OCI-LY1 (cell line): ENCODE data around the gene SNTN.

Experiments used
- H2AFZ ChIP-seq: fragments of 200-600 bp; sonication (generic), shearing (Covaris generic); 2 replicates; pipeline ENCODE4 v1.6.0; 2014; ENCODE audit warnings: antibody characterized with exemption, mild to moderate bottlenecking, low read length
- H3F3A ChIP-seq: fragments of 200-600 bp; sonication (generic), shearing (Covaris generic); 2 replicates; pipeline ENCODE4 v1.6.0; 2014; ENCODE audit warnings: mild to moderate bottlenecking, antibody characterized with exemption, low read length, moderate library complexity; ENCODE audit not compliant: insufficient read depth
- H3K27ac ChIP-seq: fragments of 200-600 bp; sonication (generic); 2 replicates; pipeline ENCODE4 v1.5.1; 2014; ENCODE audit warnings: low read length, mixed run types, mild to moderate bottlenecking, low read depth; ENCODE audit not compliant: poor library complexity, severe bottlenecking
- H3K27me3 ChIP-seq: fragments of 200-600 bp; sonication (generic); 2 replicates; pipeline ENCODE4 v1.6.0; 2014; ENCODE audit warnings: antibody characterized with exemption, mild to moderate bottlenecking, low read length, moderate library complexity; ENCODE audit not compliant: insufficient read depth
- H3K36me3 ChIP-seq: fragments of 200-600 bp; sonication (generic); 2 replicates; pipeline ENCODE4 v1.6.1; 2014; ENCODE audit warnings: mild to moderate bottlenecking, antibody characterized with exemption, low read length, moderate library complexity, mixed read lengths; ENCODE audit not compliant: insufficient read depth
- H3K4me1 ChIP-seq: fragments of 200-600 bp; sonication (generic); 2 replicates; pipeline ENCODE4 v1.5.1; 2014; ENCODE audit warnings: mild to moderate bottlenecking, low read length, moderate library complexity; ENCODE audit not compliant: insufficient read depth, severe bottlenecking
- H3K4me2 ChIP-seq: fragments of 200-600 bp; sonication (generic), shearing (Covaris generic); 2 replicates; pipeline ENCODE4 v1.6.1; 2014; ENCODE audit warnings: low read length
- H3K4me3 ChIP-seq: fragments of 200-600 bp; sonication (generic); 2 replicates; pipeline ENCODE4 v1.5.1; 2014; ENCODE audit warnings: low read length, low read depth, mild to moderate bottlenecking, mixed read lengths; ENCODE audit not compliant: poor library complexity, severe bottlenecking
- H3K79me2 ChIP-seq: fragments of 200-600 bp; shearing (Covaris generic); 2 replicates; pipeline ENCODE4 v1.6.1; 2016; ENCODE audit warnings: mixed run types, low read length, mixed read lengths; ENCODE audit not compliant: insufficient read depth
- H3K9ac ChIP-seq: fragments of 200-600 bp; sonication (generic), shearing (Covaris generic); 2 replicates; pipeline ENCODE4 v1.6.1; 2014; ENCODE audit warnings: mild to moderate bottlenecking, low read length, mixed read lengths
- H3K9me2 ChIP-seq: fragments of 200-600 bp; sonication (generic), shearing (Covaris generic); 2 replicates; pipeline ENCODE4 v1.6.1; 2014; ENCODE audit warnings: low read depth, mild to moderate bottlenecking, low read length, mixed read lengths
- H3K9me3 ChIP-seq: fragments of 200-600 bp; shearing (Covaris generic); 2 replicates; pipeline ENCODE4 v1.6.1; 2014; ENCODE audit warnings: low read length, mixed read lengths
- H4K20me1 ChIP-seq: fragments of 200-600 bp; sonication (generic), shearing (Covaris generic); 2 replicates; pipeline ENCODE4 v1.6.0; 2016; ENCODE audit warnings: mild to moderate bottlenecking, low read length; ENCODE audit not compliant: insufficient read depth
- CTCF ChIP-seq: fragments of 200-600 bp; sonication (generic), shearing (Covaris generic); IDR thresholded peaks from 2 replicates; pipeline ENCODE4 v1.5.1; 2017; ENCODE audit warnings: mild to moderate bottlenecking, antibody characterized with exemption, low read length, moderate library complexity, mixed read lengths
- EZH2 ChIP-seq: fragments of 200-600 bp; sonication (generic), shearing (Covaris generic); IDR thresholded peaks from 2 replicates; pipeline ENCODE4 v1.8.0; 2017; ENCODE audit warnings: borderline replicate concordance, mixed run types, mild to moderate bottlenecking, antibody characterized with exemption, low read length, moderate library complexity, mixed read lengths

Gene SNTN

GRCh38 chr3:63654211-63654610 is 1.7 kb downstream of the SNTN start:
- Histone ChIP-seq H3F3A (no peaks in the 10 kb centered on the region), H2AFZ (no peak overlapping the region), H3K9me2 (no peaks in the 10 kb centered on the region), H3K79me2 (no peaks in the 10 kb centered on the region), H3K4me2 (no peak overlapping the region), H3K4me3 (no peak overlapping the region), H3K4me1 (no peaks in the 10 kb centered on the region), H3K36me3 (no peaks in the 10 kb centered on the region), H3K27ac (no peak overlapping the region), H3K27me3 (no peaks in the 10 kb centered on the region), H3K9ac (no peak overlapping the region), H3K9me3 (no peaks in the 10 kb centered on the region), H4K20me1 (no peaks in the 10 kb centered on the region)
- TF ChIP-seq EZH2 (no peak), CTCF (no peak)

- H3K27me3 ChIP-seq = no peaks in the 10 kb centered on the region
- no peaks in the 10 kb centered on the region for H3K9me2 ChIP-seq
- H3K4me1 ChIP-seq = no peaks in the 10 kb centered on the region
- H3K9ac ChIP-seq = no peak overlapping the region
- H3F3A ChIP-seq = no peaks in the 10 kb centered on the region
- no peaks in the 10 kb centered on the region for H4K20me1 ChIP-seq
- H3K79me2 ChIP-seq = no peaks in the 10 kb centered on the region
- no peak for TF ChIP-seq CTCF
- no peak for TF ChIP-seq EZH2
- no peak overlapping the region for H3K4me2 ChIP-seq
- no peak overlapping the region for H3K27ac ChIP-seq
- no peaks in the 10 kb centered on the region for H3K36me3 ChIP-seq
- H2AFZ ChIP-seq = no peak overlapping the region
- no peak overlapping the region for H3K4me3 ChIP-seq
- no peaks in the 10 kb centered on the region for H3K9me3 ChIP-seq
Measured at GRCh38 chr3:63654931-63655330, 2.5 kb downstream of the SNTN start.

GRCh38 chr3:63655519-63655918 is 3.0 kb downstream of the SNTN start:
- Histone ChIP-seq H3K4me1 (no peaks in the 10 kb centered on the region), H3K27me3 (no peaks in the 10 kb centered on the region)

More at GRCh38 chr3:63655519-63655918, 3.0 kb downstream of the SNTN start:
- no peak overlapping the region for H3K4me2 ChIP-seq
- H2AFZ ChIP-seq = no peak overlapping the region
- no peak overlapping the region for H3K27ac ChIP-seq
- no peaks in the 10 kb centered on the region for H3K9me3 ChIP-seq
- no peaks in the 10 kb centered on the region for H4K20me1 ChIP-seq
- no peaks in the 10 kb centered on the region for H3F3A ChIP-seq
- TF ChIP-seq CTCF = no peak
- no peak for TF ChIP-seq EZH2
- H3K36me3 ChIP-seq = no peaks in the 10 kb centered on the region
- H3K9ac ChIP-seq = no peak overlapping the region
- no peak overlapping the region for H3K4me3 ChIP-seq
- no peaks in the 10 kb centered on the region for H3K79me2 ChIP-seq
- no peaks in the 10 kb centered on the region for H3K9me2 ChIP-seq
